HEK293 (cell line): ENCODE data around the gene SLC35D1.
A peak's percentile ranks its signal among the peaks of the same experiment; 100 is the strongest.
"Not testable (repeated sequence)": the region's sequence is repeated elsewhere in the genome, so short reads cannot be mapped to it uniquely, and the experiment has no call there.

Source experiments
- CTCF ChIA-PET: fragments of 350-600 bp; formaldehyde crosslinking; extraction: SDS; loops from one replicate; lab custom pipeline; 2021; ENCODE audit warnings: antibody characterized with exemption; lab: Yijun Ruan, JAX
- POLR2A ChIA-PET: fragments of 300-600 bp; formaldehyde crosslinking; extraction: SDS; loops from one replicate; lab custom pipeline; 2020; ENCODE audit warnings: antibody characterized with exemption, inconsistent platforms; lab: Yijun Ruan, JAX
- H3K27ac ChIP-seq: fragments of 200-500 bp; sonication (Bioruptor generic); 2 replicates; pipeline ENCODE4 v1.5.1; 2014; ENCODE audit warnings: low read depth, low read length, control low read depth, inconsistent platforms; ENCODE audit errors: extremely low read depth
- H3K36me3 ChIP-seq, 2 experiments: fragments of 200-500 bp in 1 of 2; sonication (Bioruptor generic) in 1 of 2; 1 replicate in 1 of 2; 2 replicates in 1 of 2; pipeline ENCODE4 v1.5.1; 2014 to 2017; ENCODE audit warnings: inconsistent platforms in 2 of 2, low read length in 2 of 2; ENCODE audit not compliant: control insufficient read depth in 2 of 2, insufficient read depth in 1 of 2
- H3K4me1 ChIP-seq: fragments of 200-500 bp; sonication (Bioruptor generic); 2 replicates; pipeline ENCODE4 v1.5.1; 2014; ENCODE audit warnings: mild to moderate bottlenecking, low read length, inconsistent platforms; ENCODE audit not compliant: control insufficient read depth, insufficient read depth
- H3K4me3 ChIP-seq: 2 replicates; pipeline ENCODE4 v1.5.1; 2011; ENCODE audit warnings: low read depth, mild to moderate bottlenecking, control low read depth, low read length, moderate library complexity
- H3K9me3 ChIP-seq: fragments of 200-500 bp; sonication (Bioruptor generic); 2 replicates; pipeline ENCODE4 v1.5.1; 2014; ENCODE audit warnings: low read depth, low read length, inconsistent platforms; ENCODE audit not compliant: control insufficient read depth, insufficient read depth
- OVOL3 ChIP-seq: fragments of 450-650 bp; formaldehyde crosslinking; IDR thresholded peaks from 2 replicates; pipeline ENCODE4 v1.5.1; 2016; ENCODE audit warnings: missing biosample characterization, missing genetic modification characterization
- SALL2 ChIP-seq: fragments of 450-650 bp; formaldehyde crosslinking; IDR thresholded peaks from 2 replicates; pipeline ENCODE4 v1.5.0; 2017; ENCODE audit warnings: missing biosample characterization, mild to moderate bottlenecking, missing genetic modification characterization, borderline replicate concordance
- SETDB1 ChIP-seq: IDR thresholded peaks from one replicate; pipeline ENCODE4 v1.6.1; 2017; ENCODE audit warnings: mild to moderate bottlenecking, low read length, moderate library complexity, mixed read lengths; ENCODE audit not compliant: insufficient read length
- ZBTB48 ChIP-seq: fragments of 450-650 bp; formaldehyde crosslinking; IDR thresholded peaks from 2 replicates; pipeline ENCODE4 v1.5.1; 2016; ENCODE audit warnings: missing biosample characterization, missing genetic modification characterization
- ZFP37 ChIP-seq: fragments of 450-650 bp; formaldehyde crosslinking; IDR thresholded peaks from 2 replicates; pipeline ENCODE4 v1.5.1; 2016; ENCODE audit warnings: missing biosample characterization, missing genetic modification characterization
- ZNF114 ChIP-seq: fragments of 450-650 bp; formaldehyde crosslinking; IDR thresholded peaks from 2 replicates; pipeline ENCODE4 v1.5.0; 2017; ENCODE audit warnings: missing biosample characterization, missing genetic modification characterization
- ZNF132 ChIP-seq: fragments of 450-650 bp; formaldehyde crosslinking; IDR thresholded peaks from 2 replicates; pipeline ENCODE4 v1.5.1; 2017; ENCODE audit warnings: missing biosample characterization, missing genetic modification characterization, borderline replicate concordance
- ZNF146 ChIP-seq: fragments of 450-650 bp; formaldehyde crosslinking; IDR thresholded peaks from 2 replicates; pipeline ENCODE4 v1.5.1; 2016; ENCODE audit warnings: missing biosample characterization, missing genetic modification characterization
- ZNF175 ChIP-seq: fragments of 450-650 bp; formaldehyde crosslinking; IDR thresholded peaks from 2 replicates; pipeline ENCODE4 v1.5.1; 2016; ENCODE audit warnings: missing biosample characterization, missing genetic modification characterization
- ZNF266 ChIP-seq: fragments of 450-650 bp; formaldehyde crosslinking; IDR thresholded peaks from 2 replicates; pipeline ENCODE4 v1.5.1; 2016; ENCODE audit warnings: missing biosample characterization, missing genetic modification characterization, low read depth
- ZNF280D ChIP-seq: fragments of 450-650 bp; formaldehyde crosslinking; IDR thresholded peaks from 2 replicates; pipeline ENCODE4 v1.5.1; 2016; ENCODE audit warnings: missing biosample characterization, missing genetic modification characterization
- ZNF341 ChIP-seq: fragments of 450-650 bp; formaldehyde crosslinking; IDR thresholded peaks from 2 replicates; pipeline ENCODE4; 2016; ENCODE audit warnings: low read depth, missing biosample characterization, missing genetic modification characterization
- ZNF423 ChIP-seq: fragments of 450-650 bp; formaldehyde crosslinking; IDR thresholded peaks from 2 replicates; pipeline ENCODE4 v1.5.1; 2016; ENCODE audit warnings: missing biosample characterization, missing genetic modification characterization
- ZNF521 ChIP-seq: fragments of 450-650 bp; formaldehyde crosslinking; IDR thresholded peaks from 2 replicates; pipeline ENCODE4 v1.5.1; 2017; ENCODE audit warnings: missing biosample characterization, mild to moderate bottlenecking, missing genetic modification characterization
- ZNF571 ChIP-seq: fragments of 450-650 bp; formaldehyde crosslinking; IDR thresholded peaks from 2 replicates; pipeline ENCODE4 v1.5.0; 2017; ENCODE audit warnings: missing biosample characterization, missing genetic modification characterization
- ZNF623 ChIP-seq: fragments of 450-650 bp; formaldehyde crosslinking; IDR thresholded peaks from 2 replicates; pipeline ENCODE4 v1.5.1; 2016; ENCODE audit warnings: missing biosample characterization, missing genetic modification characterization
- ZNF639 ChIP-seq: fragments of 450-650 bp; formaldehyde crosslinking; IDR thresholded peaks from 2 replicates; pipeline ENCODE4 v1.5.1; 2016; ENCODE audit warnings: missing biosample characterization, missing genetic modification characterization
- ZNF664 ChIP-seq: fragments of 450-650 bp; formaldehyde crosslinking; IDR thresholded peaks from 2 replicates; pipeline ENCODE4 v1.5.1; 2016; ENCODE audit warnings: missing biosample characterization, missing genetic modification characterization
- ZNF76 ChIP-seq: fragments of 450-650 bp; formaldehyde crosslinking; IDR thresholded peaks from 2 replicates; pipeline ENCODE4; 2016; ENCODE audit warnings: low read depth, missing biosample characterization, missing genetic modification characterization, borderline replicate concordance
- ZNF837 ChIP-seq: fragments of 450-650 bp; formaldehyde crosslinking; IDR thresholded peaks from 2 replicates; pipeline ENCODE4 v1.5.1; 2016; ENCODE audit warnings: missing biosample characterization, missing genetic modification characterization
- TF ChIP-seq, protein P1 (sequence below): fragments of 450-650 bp; formaldehyde crosslinking; IDR thresholded peaks from 2 replicates; pipeline ENCODE4 v1.5.1; 2016; ENCODE audit warnings: missing biosample characterization, missing genetic modification characterization

The SLC35D1 gene

GRCh38 chr1:67067655-67068054 is 13.7 kb upstream of the SLC35D1 start:
- H3K9me3 ChIP-seq, H3K27ac ChIP-seq, H3K4me1 ChIP-seq: not testable (repeated sequence)

DNA sequence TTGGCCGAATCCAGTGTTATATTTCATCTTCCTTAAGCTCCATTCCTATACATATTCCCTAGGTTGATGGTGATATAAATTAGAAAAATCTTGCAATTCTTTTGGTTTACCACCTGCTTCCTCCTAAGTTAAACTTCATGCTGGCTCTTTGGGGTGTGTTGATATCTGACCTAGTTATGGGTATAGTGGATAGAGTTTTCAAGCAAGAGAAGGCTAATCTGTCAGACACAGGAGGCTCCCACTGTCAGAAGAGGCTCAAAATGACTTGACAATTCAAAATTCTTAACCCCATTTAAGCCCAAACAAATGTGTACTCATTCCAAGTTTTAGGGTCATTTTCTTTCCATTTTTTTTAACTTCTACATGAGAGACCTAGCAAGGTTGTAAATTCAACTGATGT is 8.5 kb upstream of the SLC35D1 start:
- H3K27ac ChIP-seq, result no peak overlapping the region
- TF ChIP-seq ZNF341 (no peak), ZNF521 (no peak), ZNF114 (tag by site-specific recombination) (no peak), ZNF175 (tag by site-specific recombination) (no peak), ZNF132 (tag by site-specific recombination) (no peak)
- TF ChIP-seq, all 188 proteins: peak for 0
- CTCF ChIA-PET, result no interaction called here
- POLR2A ChIA-PET, result no interaction called here
- H3K9me3 ChIP-seq, result no peaks in the 10 kb centered on the region
- no peaks in the 10 kb centered on the region for H3K36me3 ChIP-seq
- no peak overlapping the region for H3K4me3 ChIP-seq
- no peaks in the 10 kb centered on the region for H3K4me1 ChIP-seq

More at GRCh38 chr1:67067655-67068054, 13.7 kb upstream of the SLC35D1 start:
- TF ChIP-seq SETDB1 (peak; percentile 81), ZNF280D (0 out of 2 replicates have a peak, but pooled peaks have one; percentile 49)
- H3K4me3 ChIP-seq, CTCF ChIA-PET, H3K36me3 ChIP-seq, POLR2A ChIA-PET: not testable (repeated sequence)

- H3K4me1 ChIP-seq, result no peaks in the 10 kb centered on the region
- POLR2A ChIA-PET, result no interaction called here
- no peak overlapping the region for H3K27ac ChIP-seq
- TF ChIP-seq ZBTB48 (tag by site-specific recombination), result no peak
- TF ChIP-seq ZFP37 (tag by site-specific recombination), result no peak
- TF ChIP-seq, protein P1, sequence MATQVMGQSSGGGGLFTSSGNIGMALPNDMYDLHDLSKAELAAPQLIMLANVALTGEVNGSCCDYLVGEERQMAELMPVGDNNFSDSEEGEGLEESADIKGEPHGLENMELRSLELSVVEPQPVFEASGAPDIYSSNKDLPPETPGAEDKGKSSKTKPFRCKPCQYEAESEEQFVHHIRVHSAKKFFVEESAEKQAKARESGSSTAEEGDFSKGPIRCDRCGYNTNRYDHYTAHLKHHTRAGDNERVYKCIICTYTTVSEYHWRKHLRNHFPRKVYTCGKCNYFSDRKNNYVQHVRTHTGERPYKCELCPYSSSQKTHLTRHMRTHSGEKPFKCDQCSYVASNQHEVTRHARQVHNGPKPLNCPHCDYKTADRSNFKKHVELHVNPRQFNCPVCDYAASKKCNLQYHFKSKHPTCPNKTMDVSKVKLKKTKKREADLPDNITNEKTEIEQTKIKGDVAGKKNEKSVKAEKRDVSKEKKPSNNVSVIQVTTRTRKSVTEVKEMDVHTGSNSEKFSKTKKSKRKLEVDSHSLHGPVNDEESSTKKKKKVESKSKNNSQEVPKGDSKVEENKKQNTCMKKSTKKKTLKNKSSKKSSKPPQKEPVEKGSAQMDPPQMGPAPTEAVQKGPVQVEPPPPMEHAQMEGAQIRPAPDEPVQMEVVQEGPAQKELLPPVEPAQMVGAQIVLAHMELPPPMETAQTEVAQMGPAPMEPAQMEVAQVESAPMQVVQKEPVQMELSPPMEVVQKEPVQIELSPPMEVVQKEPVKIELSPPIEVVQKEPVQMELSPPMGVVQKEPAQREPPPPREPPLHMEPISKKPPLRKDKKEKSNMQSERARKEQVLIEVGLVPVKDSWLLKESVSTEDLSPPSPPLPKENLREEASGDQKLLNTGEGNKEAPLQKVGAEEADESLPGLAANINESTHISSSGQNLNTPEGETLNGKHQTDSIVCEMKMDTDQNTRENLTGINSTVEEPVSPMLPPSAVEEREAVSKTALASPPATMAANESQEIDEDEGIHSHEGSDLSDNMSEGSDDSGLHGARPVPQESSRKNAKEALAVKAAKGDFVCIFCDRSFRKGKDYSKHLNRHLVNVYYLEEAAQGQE, result no peak
- TF ChIP-seq ZNF639, result no peak
- TF ChIP-seq ZNF76 (tag by site-specific recombination), result no peak
- TF ChIP-seq ZNF423, result no peak
- no peak for TF ChIP-seq ZNF521
- TF ChIP-seq ZNF571 (tag by site-specific recombination), result no peak
- TF ChIP-seq ZNF837 (tag by site-specific recombination), result no peak
- TF ChIP-seq ZNF146, result no peak
- no peak for TF ChIP-seq ZNF266
- no peak for TF ChIP-seq ZNF664 (tag by site-specific recombination)
- no peak for TF ChIP-seq OVOL3 (tag by site-specific recombination)
- TF ChIP-seq ZNF623 (tag by site-specific recombination), result no peak
- TF ChIP-seq SALL2 (tag by site-specific recombination), result no peak
- H3K36me3 ChIP-seq, result no peaks in the 10 kb centered on the region
- CTCF ChIA-PET, result interaction anchor here (0.5 kb wide), 1 partner anchor 150 kb away, joined by 4 read pairs; no protein-coding TSS in a partner anchor
- no peaks in the 10 kb centered on the region for H3K9me3 ChIP-seq
- no peak overlapping the region for H3K4me3 ChIP-seq
Observed at GRCh38 chr1:67061266-67061665, 7.3 kb upstream of the SLC35D1 start.
